ENCODE measurements around the gene YWHAQ. TPM values are rescaled to one million over a fixed set of nuclear protein-coding genes. Genes with fewer than 3 reads are reported as not detected.

The YWHAQ gene
- 382 and 579 TPM in 2 replicates for total RNA-seq

GRCh38 chr2:9630736-9631552 lies at the start of gene YWHAQ:
Gene YWHAQ, minus strand, starts transcription at chr2:9630997. Its CDS starts 545 bp downstream, at chr2:9630452.

GRCh38 chr2:9555297-9556120 lies 75.3 kb downstream of the YWHAQ start, which contains the start of gene ADAM17:
Gene ADAM17, minus strand, starts transcription at chr2:9555830. Its CDS starts 225 bp downstream, at chr2:9555605.

Other genes starting within 250 kb of the YWHAQ start
- gene ITGB1BP1, start 207.5 kb downstream of the YWHAQ start, total RNA-seq = 55.9 and 62.1 TPM in 2 replicates
- gene CPSF3, start 207.3 kb downstream of the YWHAQ start, total RNA-seq = 52.8 and 83.0 TPM in 2 replicates
- gene IAH1, start 156.4 kb downstream of the YWHAQ start, total RNA-seq = 68.1 and 84.9 TPM in 2 replicates
- gene ADAM17, start 75.2 kb downstream of the YWHAQ start, total RNA-seq = 52.7 and 66.2 TPM in 2 replicates
- gene TAF1B, start 212.5 kb upstream of the YWHAQ start, total RNA-seq = 28.0 and 40.3 TPM in 2 replicates